Endothelial cell of umbilical vein (primary cell): Measurements from ENCODE around the gene FLT3LG. TPM values are rescaled to one million over a fixed set of nuclear protein-coding genes. Genes with fewer than 3 reads are reported as not detected.

Source experiments
- BruUV-seq: library from RNA; stranded (reverse); fragments of 400-500 nt; replicated peaks from 2 replicates; lab custom pipeline; 2021; lab: Mats Ljungman, UMichigan
- CTCF ChIA-PET: fragments of 300-600, 350-600 bp; sonication (Branson Sonifier 250); formaldehyde crosslinking; loops from one replicate; lab custom pipeline; 2021; ENCODE audit warnings: antibody characterized with exemption, inconsistent platforms; lab: Charles Lee
- POLR2A ChIA-PET: fragments of 300-600, 350-600 bp; sonication (Branson Sonifier 250); formaldehyde crosslinking; loops from one replicate; lab custom pipeline; 2021; ENCODE audit warnings: antibody characterized with exemption, inconsistent platforms; lab: Charles Lee
- DNase-seq: peaks from one replicate; pipeline ENCODE4 v3.0.0-alpha.2; 2011; ENCODE audit warnings: low read depth, low spot score
- FAIRE-seq: peaks from 2 replicates; lab custom pipeline; 2011; peaks lifted over from hg19 to GRCh38; lab: Jason Lieb, UNC
- H2AFZ ChIP-seq: 2 replicates; pipeline ENCODE4 v1.6.0; 2012; ENCODE audit warnings: low read depth, low read length, control low read depth, inconsistent platforms
- H3K27ac ChIP-seq: 2 replicates; pipeline ENCODE4 v1.5.1; 2011; ENCODE audit warnings: low read depth, mild to moderate bottlenecking, control low read depth, low read length, moderate library complexity; ENCODE audit not compliant: insufficient read depth
- H3K27me3 ChIP-seq, 2 experiments: 2 replicates each; pipeline versions ENCODE4 v1.6.0 to v1.6.1; 2011; ENCODE audit warnings: low read length in 2 of 2, mixed read lengths in 1 of 2; ENCODE audit not compliant: control insufficient read depth in 2 of 2, insufficient read depth in 2 of 2
- H3K36me3 ChIP-seq, 2 experiments: 2 replicates in 1 of 2; 3 replicates in 1 of 2; pipeline ENCODE4 v1.5.1; 2011; ENCODE audit warnings: low read length in 2 of 2, mild to moderate bottlenecking in 1 of 2, moderate library complexity in 1 of 2; ENCODE audit not compliant: control insufficient read depth in 2 of 2, insufficient read depth in 2 of 2; ENCODE audit errors: extremely low read depth in 1 of 2
- H3K4me1 ChIP-seq: 3 replicates; pipeline ENCODE4 v1.5.1; 2011; ENCODE audit warnings: mild to moderate bottlenecking, low read length; ENCODE audit not compliant: control insufficient read depth, insufficient read depth; ENCODE audit errors: extremely low read depth
- H3K4me2 ChIP-seq: 2 replicates; pipeline ENCODE4 v1.6.1; 2011; ENCODE audit warnings: low read length, control low read depth, mixed read lengths; ENCODE audit not compliant: insufficient read depth
- H3K4me3 ChIP-seq, 3 experiments: fragments of 200-600 bp in 1 of 3; sonication (generic), shearing (Covaris generic) in 1 of 3; replicated peaks in 1 of 3; 2 replicates each; pipeline ENCODE4 v1.5.1; 2011 to 2016; ENCODE audit warnings: control low read depth in 3 of 3, low read length in 3 of 3, mild to moderate bottlenecking in 2 of 3, inconsistent platforms in 1 of 3, low read depth in 1 of 3, moderate library complexity in 1 of 3; ENCODE audit not compliant: insufficient read depth in 1 of 3
- H3K79me2 ChIP-seq: 2 replicates; pipeline ENCODE4 v1.6.0; 2012; ENCODE audit warnings: low read length, inconsistent platforms; ENCODE audit not compliant: control insufficient read depth, insufficient read depth
- H3K9ac ChIP-seq: replicated peaks from 2 replicates; pipeline ENCODE3; 2011; ENCODE audit warnings: low read length, control low read depth; ENCODE audit not compliant: insufficient read depth; ENCODE audit errors: extremely low read depth
- H3K9me1 ChIP-seq: replicated peaks from 3 replicates; pipeline ENCODE4 v1.6.0; 2011; ENCODE audit warnings: mild to moderate bottlenecking, low read length; ENCODE audit not compliant: control insufficient read depth, insufficient read depth; ENCODE audit errors: extremely low read depth
- H3K9me3 ChIP-seq: replicated peaks from 2 replicates; pipeline ENCODE4 v1.5.1; 2012; ENCODE audit warnings: low read length, inconsistent platforms; ENCODE audit not compliant: control insufficient read depth, insufficient read depth
- H4K20me1 ChIP-seq: replicated peaks from 2 replicates; pipeline ENCODE3; 2011; ENCODE audit warnings: mild to moderate bottlenecking, low read length; ENCODE audit not compliant: control insufficient read depth, insufficient read depth; ENCODE audit errors: extremely low read depth
- CTCF ChIP-seq, 2 donors: IDR thresholded peaks; 1 replicate in 1 of 2; 2 replicates in 1 of 2; pipeline ENCODE4 v1.5.1; 2011; ENCODE audit warnings: low read length in 2 of 2, mild to moderate bottlenecking in 2 of 2, moderate library complexity in 2 of 2, control low read depth in 1 of 2, inconsistent platforms in 1 of 2, low read depth in 1 of 2; ENCODE audit not compliant: insufficient read depth in 1 of 2; ENCODE audit errors: extremely low read depth in 1 of 2
- EZH2 ChIP-seq: IDR thresholded peaks from 2 replicates; pipeline ENCODE4 v1.6.1; 2012; ENCODE audit warnings: borderline replicate concordance, low read depth, mild to moderate bottlenecking, moderate library complexity, low read length, inconsistent platforms; ENCODE audit not compliant: severe bottlenecking
- FOS ChIP-seq: IDR thresholded peaks from 2 replicates; pipeline ENCODE4 v1.6.1; 2011; ENCODE audit warnings: mild to moderate bottlenecking, low read length, moderate library complexity, borderline replicate concordance; ENCODE audit not compliant: insufficient read depth
- GATA2 ChIP-seq: IDR thresholded peaks from 2 replicates; pipeline ENCODE4 v1.7.0; 2011; ENCODE audit warnings: low read depth, mild to moderate bottlenecking, moderate library complexity, mixed read lengths, low read length; ENCODE audit not compliant: insufficient read length, insufficient read depth
- JUN ChIP-seq: IDR thresholded peaks from 2 replicates; pipeline ENCODE4 v1.6.1; 2011; ENCODE audit warnings: borderline replicate concordance, low read depth; ENCODE audit not compliant: insufficient read length, insufficient read depth
- MAX ChIP-seq: IDR thresholded peaks from 2 replicates; pipeline ENCODE4 v1.6.1; 2011; ENCODE audit not compliant: insufficient read depth, insufficient read length
- MYC ChIP-seq: IDR thresholded peaks from one replicate; pipeline ENCODE4 v1.6.1; 2011; ENCODE audit warnings: mild to moderate bottlenecking, low read depth, low read length
- POLR2A ChIP-seq: IDR thresholded peaks from 2 replicates; pipeline ENCODE4 v1.6.1; 2012; ENCODE audit warnings: low read depth, mild to moderate bottlenecking, control low read depth, low read length
- POLR2AphosphoS5 ChIP-seq: IDR thresholded peaks from 2 replicates; pipeline ENCODE4 v1.6.1; 2012; ENCODE audit warnings: low read depth, mild to moderate bottlenecking, control low read depth, low read length, moderate library complexity; ENCODE audit not compliant: insufficient read depth
- dilution Hi-C: fragments of 300-500 bp; cut with MboI; formaldehyde crosslinking; loops from one replicate; pipeline ENCODE4 v1.15.0; 2019; ENCODE audit warnings: low sequenced_read_pairs; ENCODE audit not compliant: extremely low pct_ligation_motif_present
- intact Hi-C: fragments of 100-400 bp; cut with micrococcal nuclease; formaldehyde crosslinking; loops from one replicate; pipeline ENCODE4 v1.10.0; 2022
- polyA plus RNA-seq, 4 experiments: library from polyadenylated mRNA; depleted of rRNA in 3 of 4; stranded (reverse) in 3 of 4; unstranded in 1 of 4; fragments of >200 nt; gene quantifications; 2 replicates each; pipeline versions ENCODE4 v1.2.1 to v1.2.3, GENCODE V29; 2011 to 2012; ENCODE audit warnings: missing spikeins in 1 of 4
- total RNA-seq: library from RNA; stranded (reverse); gene quantifications from 2 replicates; pipeline ENCODE4 v1.2.3, GENCODE V29; 2021

FLT3LG gene
- total and polyA plus RNA-seq, 2 donors (not counting 3 experiments of a cell fraction or from before 2014, with no cell fraction given) = 5.0 to 5.7 TPM

- Histone ChIP-seq H3K4me3 (no peak overlapping the region), H3K9me3 (no peaks in the 10 kb centered on the region), H3K9ac (no peak overlapping the region), H3K9me1 (no peaks in the 10 kb centered on the region), H3K27ac (no peak overlapping the region), H3K79me2 (no peaks in the 10 kb centered on the region), H2AFZ (no peak overlapping the region), H3K36me3 (no peaks in the 10 kb centered on the region), H3K4me2 (no peak overlapping the region), H4K20me1 (no peaks in the 10 kb centered on the region), H3K4me1 (peaks cover under 1% of the 10 kb centered on the region), H3K27me3 (peaks cover 71 to 77% of the 10 kb centered on the region in 2 experiments)
- ChIA-PET CTCF (no interaction called here), POLR2A (no interaction called here)
- BruUV-seq = no TSS peak
- TF ChIP-seq MYC = no peak
- no peak for TF ChIP-seq POLR2AphosphoS5
- TF ChIP-seq FOS = no peak
- TF ChIP-seq GATA2 = no peak
- TF ChIP-seq POLR2A = no peak
- TF ChIP-seq CTCF (IDR thresholded peaks at IDR 0.05; ENCODE audit: extremely low read depth in 1 of 2, insufficient read depth in 1 of 2, low read depth in 1 of 2, low read length in 2 of 2) = no peak
- no peak for TF ChIP-seq MAX
- no peak for TF ChIP-seq EZH2
- TF ChIP-seq JUN = no peak
- no peak for FAIRE-seq
- intact Hi-C loops (no loop called here), dilution Hi-C loops (no loop called here)
- DNase-seq = no peak
These were observed 42.7 kb upstream of the FLT3LG start for GRCh38 chr19:49431330-49431749.
